DMS53 (cell line): ENCODE measurements around the gene NFATC3.

ENCODE experiments used
- DNase-seq: peaks from one replicate; lab custom pipeline; 2025; lab: John Stamatoyannopoulos, UW

Gene NFATC3

DNA sequence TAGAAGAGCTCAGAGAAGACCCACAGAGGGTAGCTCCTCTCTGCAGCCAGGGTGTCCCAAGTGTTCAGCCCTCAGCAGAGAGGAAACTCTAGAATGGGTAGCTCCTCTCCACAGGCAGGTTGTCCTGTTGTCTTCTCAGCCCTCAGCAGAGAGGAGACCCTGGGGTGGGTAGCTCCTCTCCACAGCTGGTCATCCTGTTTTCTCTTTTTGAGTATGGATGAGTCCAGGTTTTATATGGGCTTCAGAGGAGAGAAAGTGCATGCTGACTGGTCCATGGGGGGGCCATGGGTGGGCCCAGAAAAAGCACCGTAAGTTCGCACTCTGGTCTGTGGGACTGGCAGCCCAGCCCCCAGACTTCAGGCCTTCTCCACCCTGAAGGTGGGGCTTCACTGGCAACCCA lies 102.3 kb downstream of the NFATC3 start:
- no peak for DNase-seq

DNA sequence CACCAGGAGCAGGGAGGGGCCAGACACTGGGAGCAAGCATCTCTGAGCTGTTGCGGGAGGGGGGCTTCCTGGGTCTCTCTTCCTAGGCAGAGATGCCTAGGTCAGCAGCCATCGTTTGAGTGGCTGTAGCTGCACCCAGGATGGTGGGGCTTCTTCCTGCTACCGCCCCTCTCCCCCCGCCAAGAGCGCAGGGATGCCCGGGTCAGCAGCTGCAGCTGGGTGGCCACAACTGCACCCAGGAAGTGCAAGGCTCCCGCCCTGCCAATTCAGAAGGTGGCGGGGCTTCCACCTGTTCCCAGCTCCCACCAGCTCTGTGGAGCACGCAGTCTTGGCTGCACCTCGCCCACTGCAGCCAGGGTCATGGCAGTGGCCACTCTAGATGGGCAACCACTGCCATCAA lies 103.0 kb downstream of the NFATC3 start:
- no peak for DNase-seq

DNA sequence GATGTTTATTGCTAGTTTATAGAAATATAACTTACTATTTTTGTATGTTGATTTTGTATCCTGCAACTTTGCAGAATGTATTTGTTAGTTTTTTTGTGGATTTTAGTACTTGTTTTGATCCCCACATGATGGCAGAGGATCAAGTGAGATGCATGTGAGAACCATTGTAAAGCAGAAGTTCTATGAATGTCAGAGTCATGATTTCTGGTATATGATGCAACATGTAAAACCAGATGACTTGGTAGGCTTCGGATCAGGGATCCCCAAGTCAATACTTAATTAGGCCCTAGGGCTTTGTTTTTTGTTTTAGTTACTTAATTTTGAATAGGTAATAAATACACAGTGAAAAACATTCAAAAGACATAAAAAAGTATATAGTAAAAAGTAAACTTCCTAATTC lies 104.9 kb downstream of the NFATC3 start:
- no peak for DNase-seq

DNA sequence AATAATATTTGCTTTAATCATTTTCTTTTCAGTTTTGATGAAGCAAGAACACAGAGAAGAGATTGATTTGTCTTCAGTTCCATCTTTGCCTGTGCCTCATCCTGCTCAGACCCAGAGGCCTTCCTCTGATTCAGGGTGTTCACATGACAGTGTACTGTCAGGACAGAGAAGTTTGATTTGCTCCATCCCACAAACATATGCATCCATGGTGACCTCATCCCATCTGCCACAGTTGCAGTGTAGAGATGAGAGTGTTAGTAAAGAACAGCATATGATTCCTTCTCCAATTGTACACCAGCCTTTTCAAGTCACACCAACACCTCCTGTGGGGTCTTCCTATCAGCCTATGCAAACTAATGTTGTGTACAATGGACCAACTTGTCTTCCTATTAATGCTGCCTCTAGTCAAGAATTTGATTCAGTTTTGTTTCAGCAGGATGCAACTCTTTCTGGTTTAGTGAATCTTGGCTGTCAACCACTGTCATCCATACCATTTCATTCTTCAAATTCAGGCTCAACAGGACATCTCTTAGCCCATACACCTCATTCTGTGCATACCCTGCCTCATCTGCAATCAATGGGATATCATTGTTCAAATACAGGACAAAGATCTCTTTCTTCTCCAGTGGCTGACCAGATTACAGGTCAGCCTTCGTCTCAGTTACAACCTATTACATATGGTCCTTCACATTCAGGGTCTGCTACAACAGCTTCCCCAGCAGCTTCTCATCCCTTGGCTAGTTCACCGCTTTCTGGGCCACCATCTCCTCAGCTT lies 105.8 kb downstream of the NFATC3 start:
- DNase-seq: no peak

- no peak for DNase-seq
Measured at GRCh38 chr16:68194251-68194650, 109.1 kb downstream of the NFATC3 start.

- no peak for DNase-seq
Measured at GRCh38 chr16:68197250-68197649, 112.1 kb downstream of the NFATC3 start.

DNA sequence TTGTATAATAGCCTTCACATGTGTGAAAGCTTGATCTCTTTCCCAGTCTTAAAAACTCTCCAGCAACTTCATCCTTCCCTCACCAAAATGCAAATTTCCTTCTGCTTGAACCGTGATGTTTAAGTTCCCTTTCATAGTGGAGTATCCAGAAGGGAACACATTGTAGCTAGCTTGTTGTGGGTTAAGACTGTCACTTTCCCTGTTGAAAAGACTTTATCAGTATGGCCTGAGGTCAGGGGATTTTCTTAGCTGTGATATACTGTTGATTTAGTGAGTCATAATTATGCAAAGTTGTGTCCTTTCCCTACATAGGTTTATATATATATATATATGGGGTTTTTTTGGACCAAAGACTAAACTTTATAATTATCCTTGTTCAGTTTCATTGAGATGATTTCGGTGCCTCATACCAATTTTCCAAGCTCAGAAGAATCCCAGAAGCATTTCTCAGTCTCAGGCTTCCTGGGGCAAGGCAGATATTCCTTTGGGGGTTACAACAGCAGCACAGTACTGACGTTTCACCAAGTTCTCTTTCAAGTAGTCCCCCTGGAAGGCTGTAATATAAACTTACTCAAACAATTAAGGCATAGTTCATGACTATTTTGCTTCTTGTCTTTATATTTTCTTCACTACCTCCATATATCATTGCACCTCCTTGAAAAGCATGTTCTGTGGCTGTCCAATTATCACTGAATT lies 115.1 kb downstream of the NFATC3 start:
- peak; percentile 32 for DNase-seq

GRCh38 chr16:68202091-68202519 lies 116.9 kb downstream of the NFATC3 start:
- DNase-seq: peak; percentile 37

GRCh38 chr16:68206245-68206644 lies 121.1 kb downstream of the NFATC3 start:
- no peak for DNase-seq

GRCh38 chr16:68214726-68215125 lies 129.6 kb downstream of the NFATC3 start:
- no peak for DNase-seq

- peak; percentile 19 for DNase-seq
Measured at GRCh38 chr16:68215302-68215701, 130.1 kb downstream of the NFATC3 start.

GRCh38 chr16:68216240-68216639 lies 131.1 kb downstream of the NFATC3 start:
- DNase-seq: peak; percentile 67

GRCh38 chr16:68217506-68217905 lies 132.3 kb downstream of the NFATC3 start:
- no peak for DNase-seq

GRCh38 chr16:68219725-68220351 lies 134.7 kb downstream of the NFATC3 start:
- DNase-seq: no peak

DNA sequence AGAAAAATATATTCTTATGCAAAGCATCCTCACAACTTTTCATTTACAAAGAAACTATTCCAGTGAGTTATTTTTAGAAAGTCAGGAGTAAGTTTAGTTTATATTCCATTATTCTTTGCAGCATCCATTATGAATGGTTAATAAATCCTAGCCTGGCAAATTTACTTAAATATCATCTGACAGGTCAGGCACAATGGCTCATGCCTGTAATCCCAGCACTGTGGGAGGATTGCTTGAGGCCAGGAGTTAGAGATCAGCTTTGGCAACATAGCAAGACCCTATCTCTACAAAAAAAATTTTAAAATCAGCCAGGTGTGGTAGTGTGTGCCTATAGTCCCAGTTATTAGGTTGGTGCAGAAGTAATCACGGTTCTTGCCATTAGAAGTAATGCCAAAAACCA lies 137.9 kb downstream of the NFATC3 start:
- no peak for DNase-seq

GRCh38 chr16:68226116-68226515 lies 140.9 kb downstream of the NFATC3 start:
- no peak for DNase-seq

- DNase-seq: peak; percentile 71
Measured at GRCh38 chr16:68227183-68227793, 142.1 kb downstream of the NFATC3 start.

GRCh38 chr16:68227850-68228553 lies 142.8 kb downstream of the NFATC3 start:
- peak; percentile 52 for DNase-seq

- DNase-seq: no peak
Measured at GRCh38 chr16:68228652-68229051, 143.5 kb downstream of the NFATC3 start.

GRCh38 chr16:68229431-68230175 lies 144.4 kb downstream of the NFATC3 start:
- peak; percentile 62 for DNase-seq

DNA sequence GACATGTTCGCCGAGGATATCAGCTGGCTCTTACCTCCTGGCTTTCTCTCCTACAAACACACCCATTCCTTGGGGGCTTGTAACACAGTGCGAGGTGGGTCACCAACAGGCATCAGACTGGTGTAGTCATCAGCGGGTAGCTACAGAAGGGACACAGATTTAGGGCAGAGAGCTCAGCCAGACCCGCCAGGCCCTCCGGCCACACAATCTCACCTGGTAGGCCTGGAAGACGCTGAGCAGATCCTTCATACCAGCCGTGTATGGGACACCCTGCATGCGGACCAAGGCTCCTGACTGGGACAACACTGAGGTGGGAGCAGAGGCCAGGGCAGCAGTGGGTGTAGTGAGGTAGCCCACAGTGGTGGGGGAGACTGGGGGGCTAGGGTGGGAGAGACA lies 145.0 kb downstream of the NFATC3 start:
- DNase-seq: no peak
